Measurements from ENCODE around the gene SRSF9. TPM values are rescaled to one million over a fixed set of nuclear protein-coding genes. Genes with fewer than 3 reads are reported as not detected.

SRSF9 gene
- total and polyA plus RNA-seq, 2 of the 13 experiments (the other 11 are each of a cell fraction or from before 2014, with no cell fraction given), result 125 to 144 TPM

GRCh38 chr12:120469450-120470149, at the start of gene SRSF9 (continued):
- TF ChIP-seq ZFP91 (CRISPR knock-in tag; IDR thresholded peaks at IDR 0.05; ENCODE audit: borderline replicate concordance) (peak; percentile 99), KDM1A (CRISPR knock-in tag; IDR thresholded peaks at IDR 0.05) (peak; percentile 27; the same call in 1 of the 2 replicates), ZNF766 (CRISPR knock-in tag; IDR thresholded peaks at IDR 0.05; ENCODE audit: borderline replicate concordance) (peak; percentile 75; the same call in 1 of the 2 replicates), ZNF326 (CRISPR knock-in tag; IDR thresholded peaks at IDR 0.05; ENCODE audit: borderline replicate concordance) (no peak), SETDB1 (CRISPR knock-in tag; IDR thresholded peaks at IDR 0.05; ENCODE audit: borderline replicate concordance) (no peak), REST (IDR thresholded peaks at IDR 0.05; ENCODE audit: borderline replicate concordance in 1 of 2, low read depth in 1 of 2, low read length in 2 of 2) (peak in 1 of 2 experiments; percentile 12; a peak in 1 of 4 replicates), ZNF432 (CRISPR knock-in tag; IDR thresholded peaks at IDR 0.05; ENCODE audit: borderline replicate concordance) (no peak), ZNF160 (CRISPR knock-in tag; IDR thresholded peaks at IDR 0.05) (no peak), GPN1 (CRISPR knock-in tag; IDR thresholded peaks at IDR 0.05; ENCODE audit: borderline replicate concordance) (no peak; the same call in 1 of the 2 replicates), POLR2A (IDR thresholded peaks at IDR 0.05; ENCODE audit: insufficient read depth in 1 of 2, low read depth in 2 of 2, low read length in 2 of 2) (peak; percentile 58 to 72), ZNF569 (CRISPR knock-in tag; IDR thresholded peaks at IDR 0.05; ENCODE audit: borderline replicate concordance) (no peak), ZNF251 (CRISPR knock-in tag; IDR thresholded peaks at IDR 0.05) (no peak), ATF7 (IDR thresholded peaks at IDR 0.05) (no peak), ATF7 (CRISPR knock-in tag; IDR thresholded peaks at IDR 0.05) (no peak), ZNF451 (CRISPR knock-in tag; IDR thresholded peaks at IDR 0.05) (no peak; the same call in 1 of the 2 replicates), JUN (CRISPR knock-in tag; IDR thresholded peaks at IDR 0.05) (no peak; the same call in 1 of the 2 replicates), JUND (CRISPR knock-in tag; IDR thresholded peaks at IDR 0.05) (no peak; the same call in 1 of the 2 replicates), E2F2 (CRISPR knock-in tag; IDR thresholded peaks at IDR 0.05; ENCODE audit: borderline replicate concordance) (0 out of 2 replicates have a peak, but pooled peaks have one; percentile 62), ZSCAN31 (CRISPR knock-in tag; IDR thresholded peaks at IDR 0.05; ENCODE audit: low read depth) (peak; percentile 68; the same call in 1 of the 2 replicates), ZNF547 (CRISPR knock-in tag; IDR thresholded peaks at IDR 0.05) (peak; percentile 68), FOXA1 (IDR thresholded peaks at IDR 0.05) (no peak), FOXA1 (CRISPR knock-in tag; IDR thresholded peaks at IDR 0.05) (no peak), ARID2 (CRISPR knock-in tag; IDR thresholded peaks at IDR 0.05; ENCODE audit: borderline replicate concordance) (no peak)

Data from HepG2 (cell line).